Hepatocyte (in vitro differentiated cells): ENCODE results near the gene CSRP1.

Source experiments
- EZH2 ChIP-seq: fragments of 200-600 bp; sonication (generic); IDR thresholded peaks from 2 replicates; pipeline ENCODE4 v1.6.1; 2016; ENCODE audit warnings: antibody characterized with exemption, mild to moderate bottlenecking, borderline replicate concordance
- EZH2phosphoT487 ChIP-seq: fragments of 200-600 bp; sonication (generic); IDR thresholded peaks from one replicate; pipeline ENCODE4 v1.6.1; 2018; ENCODE audit warnings: antibody characterized with exemption, mild to moderate bottlenecking, low read depth, moderate library complexity; ENCODE audit not compliant: unreplicated experiment, severe bottlenecking
- TF ChIP-seq, protein P1 (sequence below): fragments of 200-600 bp; sonication (generic); IDR thresholded peaks from 2 replicates; pipeline ENCODE4 v1.5.1; 2016; ENCODE audit warnings: antibody characterized with exemption, mild to moderate bottlenecking; ENCODE audit not compliant: poor library complexity

DNA sequence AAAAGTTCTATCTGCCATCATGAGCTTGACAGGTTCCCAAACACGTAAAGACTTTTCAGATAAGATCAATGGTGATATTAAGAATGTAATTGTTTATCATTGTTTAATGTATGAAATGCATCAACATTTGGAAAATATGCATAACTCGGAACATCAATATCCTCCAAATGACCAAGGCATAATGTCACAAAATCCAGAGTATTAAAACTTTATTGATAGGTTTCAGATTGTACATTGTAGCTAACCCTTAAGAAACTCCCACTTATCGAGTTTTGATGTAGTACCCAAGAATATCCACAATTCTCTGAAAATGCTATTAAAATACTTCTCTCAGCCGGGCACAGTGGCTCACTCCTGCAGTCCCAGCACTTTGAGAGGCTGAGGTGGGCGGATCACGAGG is 73.3 kb downstream of the CSRP1 start:
- TF ChIP-seq, protein P1, sequence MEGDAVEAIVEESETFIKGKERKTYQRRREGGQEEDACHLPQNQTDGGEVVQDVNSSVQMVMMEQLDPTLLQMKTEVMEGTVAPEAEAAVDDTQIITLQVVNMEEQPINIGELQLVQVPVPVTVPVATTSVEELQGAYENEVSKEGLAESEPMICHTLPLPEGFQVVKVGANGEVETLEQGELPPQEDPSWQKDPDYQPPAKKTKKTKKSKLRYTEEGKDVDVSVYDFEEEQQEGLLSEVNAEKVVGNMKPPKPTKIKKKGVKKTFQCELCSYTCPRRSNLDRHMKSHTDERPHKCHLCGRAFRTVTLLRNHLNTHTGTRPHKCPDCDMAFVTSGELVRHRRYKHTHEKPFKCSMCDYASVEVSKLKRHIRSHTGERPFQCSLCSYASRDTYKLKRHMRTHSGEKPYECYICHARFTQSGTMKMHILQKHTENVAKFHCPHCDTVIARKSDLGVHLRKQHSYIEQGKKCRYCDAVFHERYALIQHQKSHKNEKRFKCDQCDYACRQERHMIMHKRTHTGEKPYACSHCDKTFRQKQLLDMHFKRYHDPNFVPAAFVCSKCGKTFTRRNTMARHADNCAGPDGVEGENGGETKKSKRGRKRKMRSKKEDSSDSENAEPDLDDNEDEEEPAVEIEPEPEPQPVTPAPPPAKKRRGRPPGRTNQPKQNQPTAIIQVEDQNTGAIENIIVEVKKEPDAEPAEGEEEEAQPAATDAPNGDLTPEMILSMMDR: no peak
- no peak for TF ChIP-seq EZH2
- no peak for TF ChIP-seq EZH2phosphoT487
